Activated CD4-positive, CD25-positive, alpha-beta regulatory T cell treated with anti-CD3 and anti-CD28 coated beads, Interleukin-2, amount 50 U/mL, for 72 hours (primary cell): ENCODE measurements around the gene PLCG2.
"Not testable (repeated sequence)": the region's sequence is repeated elsewhere in the genome, so short reads cannot be mapped to it uniquely, and the experiment has no call there.

Source experiments
- DNase-seq: peaks from one replicate; pipeline ENCODE4 v3.0.0; 2021

The PLCG2 gene

GRCh38 chr16:81755915-81756614 lies 23.0 kb upstream of the PLCG2 start:
- no peak for DNase-seq

DNA sequence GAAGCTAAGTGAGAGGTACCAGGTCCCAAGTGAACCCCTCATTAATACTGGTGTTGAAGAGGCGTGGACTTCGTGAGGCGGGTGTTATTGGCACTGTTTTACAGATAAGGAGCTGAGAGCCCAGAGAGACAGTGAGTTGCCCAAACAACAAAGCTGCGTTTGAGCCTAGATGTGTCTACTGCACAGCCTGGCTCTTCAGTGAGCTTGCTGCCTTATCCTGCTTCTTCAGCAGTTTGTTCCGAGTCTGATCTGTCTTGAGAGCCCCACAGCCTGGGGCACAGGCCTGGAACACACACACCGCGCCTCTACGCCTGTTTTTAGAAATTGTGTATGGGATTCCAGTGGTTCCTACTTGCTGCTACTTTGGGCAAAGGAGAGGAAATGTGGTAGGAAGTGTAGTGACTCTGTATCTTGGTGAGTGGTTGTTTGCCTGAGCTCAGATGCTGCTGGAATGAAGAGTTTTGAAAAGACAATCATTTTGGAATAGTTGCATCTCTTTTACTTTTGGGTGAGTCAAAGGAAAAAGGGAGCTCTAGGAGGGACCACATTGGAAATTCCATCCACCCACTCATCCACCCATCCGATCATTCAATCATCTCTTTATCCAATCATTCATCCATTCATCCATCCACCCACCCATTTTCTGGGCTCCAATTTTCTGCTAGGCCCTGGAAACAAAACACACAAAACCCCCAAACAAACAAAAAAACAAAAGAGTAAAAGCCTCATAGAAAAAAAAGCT lies 22.3 kb upstream of the PLCG2 start:
- no peak for DNase-seq

GRCh38 chr16:81758376-81758775 lies 20.7 kb upstream of the PLCG2 start:
- DNase-seq: no peak

GRCh38 chr16:81762322-81762721 lies 16.8 kb upstream of the PLCG2 start:
- DNase-seq: not testable (repeated sequence)

GRCh38 chr16:81765111-81765919 lies 13.8 kb upstream of the PLCG2 start:
- DNase-seq: no peak

GRCh38 chr16:81765969-81766368 lies 13.1 kb upstream of the PLCG2 start:
- DNase-seq: no peak

DNA sequence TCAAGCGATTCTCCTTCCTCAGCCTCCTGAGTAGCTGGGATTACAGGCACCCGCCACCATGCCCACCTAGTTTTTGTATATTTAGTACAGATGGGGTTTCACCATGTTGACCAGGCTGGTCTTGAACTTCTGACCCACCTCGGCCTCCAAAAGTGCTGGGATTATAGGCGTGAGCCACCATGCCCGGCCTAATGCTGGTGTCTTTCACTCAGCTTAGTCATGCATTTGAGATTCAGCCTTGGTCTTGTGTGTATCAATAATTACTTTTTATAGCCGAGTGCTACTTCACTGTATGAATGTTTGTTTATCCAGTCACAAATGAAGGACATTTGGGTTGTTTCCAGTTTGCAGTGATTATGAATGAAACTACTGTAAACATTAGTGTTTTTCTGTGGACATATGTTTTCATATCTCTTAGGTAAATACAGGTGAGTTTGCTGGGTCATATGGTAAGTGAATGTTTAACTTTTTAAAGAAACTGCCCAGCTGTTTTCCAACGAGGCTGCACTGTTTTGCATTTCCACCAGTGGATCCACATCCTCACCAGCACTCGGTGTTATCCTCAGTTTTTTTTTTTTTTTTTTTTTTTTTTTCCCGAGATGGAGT lies 11.0 kb upstream of the PLCG2 start:
- DNase-seq: no peak

- no peak for DNase-seq
These were observed 9.1 kb upstream of the PLCG2 start for GRCh38 chr16:81770008-81770407.

DNA sequence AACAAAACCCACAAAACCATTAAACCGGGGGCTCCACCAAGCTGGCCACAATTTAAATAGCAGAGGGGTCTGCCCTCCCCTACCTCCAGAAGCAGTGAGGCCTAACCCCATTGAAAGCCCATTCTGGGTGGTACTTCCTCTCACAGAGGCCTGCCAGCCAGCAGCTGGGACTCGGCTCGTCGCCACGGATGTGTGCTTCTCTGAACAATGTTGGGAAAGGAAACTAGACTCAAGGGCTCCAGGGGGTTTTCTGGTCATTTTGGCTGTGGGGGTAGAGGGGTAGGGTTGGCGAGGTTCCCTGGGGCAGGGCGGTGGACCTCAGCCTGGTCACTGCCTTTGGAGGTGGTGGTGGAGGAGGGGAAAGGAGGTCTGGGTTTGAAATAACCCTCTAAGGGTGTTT lies 4.7 kb upstream of the PLCG2 start:
- no peak for DNase-seq

DNA sequence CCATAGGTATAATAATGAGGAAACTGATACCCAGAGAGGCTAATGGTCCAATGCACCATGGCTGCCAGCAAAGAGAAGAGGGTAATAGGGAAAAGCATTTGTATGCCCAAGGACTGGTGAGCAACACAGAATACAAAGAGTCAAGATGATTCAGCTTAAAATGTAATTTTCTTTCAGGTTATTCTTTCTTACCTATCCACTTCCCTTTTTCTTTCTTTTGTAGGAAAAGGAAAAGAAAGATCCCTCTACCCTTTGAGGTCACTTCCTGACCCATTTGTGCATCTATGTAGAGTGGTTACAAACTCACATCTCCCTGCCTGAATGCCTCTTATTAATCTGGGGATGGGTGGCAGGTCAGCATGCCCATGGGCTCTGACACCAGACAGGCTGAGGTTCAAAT lies 3.5 kb upstream of the PLCG2 start:
- DNase-seq: no peak

- DNase-seq: no peak
These were observed 860 bp upstream of the PLCG2 start for GRCh38 chr16:81778231-81778630.

- DNase-seq: no peak
These were observed 637 bp downstream of the PLCG2 start for GRCh38 chr16:81779536-81780320.

DNA sequence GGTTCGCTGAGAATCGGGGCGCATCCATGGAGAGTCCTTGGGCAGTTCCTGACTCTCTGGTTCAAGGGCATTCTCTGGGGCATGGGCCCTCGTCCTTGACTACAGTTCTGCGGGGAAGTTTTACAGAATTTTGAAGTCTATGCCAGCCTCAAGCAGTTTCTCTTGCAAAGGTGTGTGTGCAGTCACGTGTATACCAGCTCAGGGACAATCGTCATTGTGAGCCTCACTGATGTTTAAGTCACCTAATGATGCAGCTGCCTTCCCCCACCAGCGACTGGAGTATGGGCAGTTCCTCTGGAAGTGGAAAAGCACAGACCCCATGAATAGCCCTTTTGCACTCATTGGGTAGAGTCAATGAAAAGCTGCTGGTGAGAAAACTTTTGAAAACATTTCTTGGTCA lies 1.3 kb downstream of the PLCG2 start:
- DNase-seq: no peak

GRCh38 chr16:81782236-81782635 lies 3.1 kb downstream of the PLCG2 start:
- no peak for DNase-seq

- DNase-seq: no peak
These were observed 5.1 kb downstream of the PLCG2 start for GRCh38 chr16:81784072-81784795.

GRCh38 chr16:81785138-81785924 lies 6.2 kb downstream of the PLCG2 start:
- no peak for DNase-seq

DNA sequence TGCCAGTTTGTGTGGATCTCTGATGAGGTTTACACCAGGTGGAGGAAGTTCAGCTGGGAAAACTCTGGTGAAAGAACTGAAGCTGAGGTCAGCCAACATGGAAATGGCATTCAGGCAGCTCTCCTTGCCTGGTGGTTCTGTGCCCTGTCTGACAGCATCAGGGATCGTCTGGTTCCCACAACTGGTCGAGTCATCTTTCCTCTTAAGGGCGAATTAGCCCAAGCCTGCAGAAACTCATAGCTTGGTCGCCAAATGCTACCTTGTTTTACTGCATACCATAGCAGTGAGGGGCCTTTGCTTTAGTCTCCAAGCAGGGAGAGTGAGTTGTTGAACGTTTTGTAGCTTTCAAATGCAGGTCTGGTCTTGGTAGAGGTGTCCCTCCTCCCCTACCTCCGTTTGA lies 7.2 kb downstream of the PLCG2 start:
- no peak for DNase-seq

- DNase-seq: no peak
These were observed 7.8 kb downstream of the PLCG2 start for GRCh38 chr16:81786868-81787267.

- DNase-seq: no peak
These were observed 8.6 kb downstream of the PLCG2 start for GRCh38 chr16:81787659-81788058.

GRCh38 chr16:81790277-81790676 lies 11.2 kb downstream of the PLCG2 start:
- no peak for DNase-seq

GRCh38 chr16:81790830-81791435 lies 11.8 kb downstream of the PLCG2 start:
- no peak for DNase-seq
